ENCODE results near the gene EPHA8. TPM values are rescaled to one million over a fixed set of nuclear protein-coding genes. Genes with fewer than 3 reads are reported as not detected.

The EPHA8 gene
- polyA plus RNA-seq, 6 donors from 2014 or later, result not detected

- H3K27me3 Mint-ChIP-seq, result peaks cover 41 to 76% (median 69%) of the 10 kb centered on the region in 3 donors
- peaks cover 0 to 1% (median 0%) of the 10 kb centered on the region in 7 donors for H3K9me3 Mint-ChIP-seq
- peaks cover 0 to 7% of the 10 kb centered on the region in 2 donors for H3K36me3 Mint-ChIP-seq
- peak overlapping the region in 6 of 8 donors; percentile 22 to 85 (median 54) for H3K4me3 Mint-ChIP-seq
- H3K27ac Mint-ChIP-seq, result no peak overlapping the region
- H3K4me1 Mint-ChIP-seq, result peaks cover 4 to 8% (median 6%) of the 10 kb centered on the region in 3 donors
- ATAC-seq (ENCODE audit: low read depth in 2 of 2) (no peak), DNase-seq (no peak)
Observed at GRCh38 chr1:22563671-22564602, 648 bp downstream of the EPHA8 start.

DNA sequence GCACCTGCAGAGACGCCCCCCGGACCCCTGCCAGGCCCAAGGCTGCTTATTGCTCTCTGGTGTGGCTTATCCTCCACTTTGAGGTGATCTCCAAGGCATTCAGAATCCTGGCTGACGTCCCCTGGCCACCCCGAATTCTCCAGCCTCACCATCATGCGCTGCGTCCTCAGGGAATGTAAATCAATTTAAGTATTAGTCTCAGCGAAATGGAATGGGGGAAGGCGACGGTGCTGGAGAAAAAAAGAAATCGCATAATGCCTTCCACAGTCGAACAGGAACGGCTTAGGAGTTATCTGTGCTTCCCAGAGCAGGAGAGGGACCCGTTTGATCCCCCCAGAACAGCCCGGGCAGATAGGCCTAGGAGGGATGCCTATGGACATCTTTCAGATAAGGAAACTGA, 2.9 kb downstream of the EPHA8 start:
- Mint-ChIP-seq H3K36me3 (peaks cover 0 to 7% of the 10 kb centered on the region in 2 donors), H3K9me3 (peaks cover 0 to 1% (median 0%) of the 10 kb centered on the region in 7 donors), H3K27me3 (peaks cover 20 to 57% (median 48%) of the 10 kb centered on the region in 3 donors), H3K27ac (no peak overlapping the region), H3K4me1 (peaks cover 4 to 8% (median 6%) of the 10 kb centered on the region in 3 donors), H3K4me3 (no peak overlapping the region)
- no peak for DNase-seq
- ATAC-seq (ENCODE audit: low read depth in 2 of 2), result no peak

DNA sequence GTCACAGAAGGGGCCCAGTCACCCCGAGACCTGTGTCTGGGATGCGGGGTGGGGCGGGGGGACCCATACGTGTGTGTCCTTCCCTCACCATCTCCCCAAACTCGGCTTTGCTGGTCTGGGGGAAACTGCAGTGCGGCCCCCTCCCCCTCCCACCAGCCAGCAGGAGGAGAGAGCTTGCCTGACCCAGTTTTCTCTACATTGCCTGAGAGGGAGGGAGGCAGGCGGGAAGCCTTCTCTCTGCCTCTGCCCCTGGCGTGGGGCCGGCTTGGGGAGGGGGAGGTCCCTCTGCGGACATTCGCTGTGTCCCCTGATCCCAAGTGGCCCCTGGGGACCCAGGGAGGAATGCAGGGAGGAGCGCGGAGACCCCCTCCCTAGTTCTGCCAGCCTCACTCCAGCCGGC, 3.9 kb downstream of the EPHA8 start:
- peaks cover 4 to 8% (median 6%) of the 10 kb centered on the region in 3 donors for H3K4me1 Mint-ChIP-seq
- peaks cover 11 to 48% (median 40%) of the 10 kb centered on the region in 3 donors for H3K27me3 Mint-ChIP-seq
- H3K36me3 Mint-ChIP-seq, result peaks cover 0 to 7% of the 10 kb centered on the region in 2 donors
- H3K9me3 Mint-ChIP-seq, result peaks cover 0 to 1% (median 0%) of the 10 kb centered on the region in 7 donors
- no peak overlapping the region for H3K4me3 Mint-ChIP-seq
- ATAC-seq (ENCODE audit: low read depth in 2 of 2) (no peak), DNase-seq (no peak)
- no peak overlapping the region for H3K27ac Mint-ChIP-seq

DNA sequence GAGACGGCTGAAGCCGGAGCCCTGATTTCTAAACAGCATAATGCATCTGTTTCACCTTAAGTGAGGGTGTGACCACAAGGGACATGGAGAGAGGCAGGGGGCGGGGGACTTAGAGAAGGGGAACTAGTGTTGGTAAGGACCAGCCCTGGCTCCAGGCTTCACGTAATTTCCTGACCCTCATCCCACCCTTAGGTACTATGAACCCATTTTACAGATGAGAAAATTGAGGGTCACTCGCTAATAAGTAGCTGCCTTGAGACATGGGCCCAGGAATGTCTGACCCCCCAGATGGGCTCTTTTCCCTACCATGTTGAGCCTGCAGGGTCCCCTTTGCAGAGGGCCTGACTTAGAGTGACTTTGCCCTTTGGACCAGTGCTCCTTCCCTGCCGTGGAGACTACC, 4.7 kb downstream of the EPHA8 start:
- H3K27me3 Mint-ChIP-seq, result peaks cover 5 to 46% (median 39%) of the 10 kb centered on the region in 3 donors
- ATAC-seq (ENCODE audit: low read depth in 2 of 2), result no peak

GRCh38 chr1:22569269-22569668, 6.0 kb downstream of the EPHA8 start:
- Mint-ChIP-seq H3K4me3 (no peak overlapping the region), H3K36me3 (peaks cover 0 to 7% of the 10 kb centered on the region in 2 donors), H3K27me3 (peaks cover 5 to 40% (median 34%) of the 10 kb centered on the region in 3 donors), H3K4me1 (peaks cover 0 to 8% (median 0%) of the 10 kb centered on the region in 3 donors), H3K9me3 (no peaks in the 10 kb centered on the region), H3K27ac (no peak overlapping the region)
- DNase-seq, result no peak
- no peak for ATAC-seq (ENCODE audit: low read depth in 2 of 2)

More for the DNA sequence above, 4.7 kb downstream of the EPHA8 start:
- H3K27ac Mint-ChIP-seq, result no peak overlapping the region
- H3K9me3 Mint-ChIP-seq, result peaks cover 0 to 1% (median 0%) of the 10 kb centered on the region in 7 donors
- peaks cover 5 to 8% (median 6%) of the 10 kb centered on the region in 3 donors for H3K4me1 Mint-ChIP-seq
- H3K36me3 Mint-ChIP-seq, result peaks cover 0 to 7% of the 10 kb centered on the region in 2 donors
- no peak for DNase-seq
- H3K4me3 Mint-ChIP-seq, result no peak overlapping the region

DNA sequence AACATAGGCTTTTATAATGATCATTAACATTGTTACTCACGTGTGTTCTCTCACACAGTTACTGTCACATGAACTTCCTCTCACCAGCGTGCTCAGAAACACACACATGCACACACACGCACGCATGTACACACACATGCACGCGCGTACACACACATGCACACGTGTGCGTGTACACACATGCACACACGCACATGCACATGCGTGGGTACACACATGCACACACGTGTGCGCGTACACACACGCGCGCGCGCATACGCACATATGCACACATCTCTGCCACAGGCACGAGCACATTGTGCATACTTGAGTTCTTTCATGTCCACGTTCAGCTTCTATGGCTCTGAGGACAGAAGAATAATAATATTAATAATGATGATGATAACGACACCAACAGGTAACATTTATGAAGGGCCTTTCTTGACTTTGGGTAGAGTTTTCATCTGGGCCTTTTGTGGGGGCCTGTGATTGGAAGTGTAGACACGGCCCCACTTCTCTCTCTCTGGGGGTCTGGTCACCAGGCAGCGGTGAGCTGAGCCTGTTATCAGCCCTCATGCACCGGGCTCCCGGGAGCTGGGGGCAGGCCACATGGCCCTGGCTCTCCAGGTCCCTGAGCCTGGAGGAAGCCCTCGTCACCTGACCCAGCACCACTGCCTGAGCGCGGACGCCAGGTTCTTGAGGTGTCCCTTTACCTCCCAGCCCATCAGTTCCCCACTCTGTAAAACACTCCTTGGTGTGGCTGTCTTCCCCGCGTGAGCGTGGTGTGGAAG, 7.0 kb downstream of the EPHA8 start:
- Mint-ChIP-seq H3K4me3 (no peak overlapping the region), H3K27me3 (peaks cover 0 to 33% (median 27%) of the 10 kb centered on the region in 3 donors), H3K27ac (no peak overlapping the region)

GRCh38 chr1:22572818-22573217, 9.5 kb downstream of the EPHA8 start:
- Mint-ChIP-seq H3K4me3 (no peak overlapping the region), H3K9me3 (peaks cover 0 to 4% (median 0%) of the 10 kb centered on the region in 7 donors), H3K27me3 (peaks cover 0 to 24% (median 21%) of the 10 kb centered on the region in 3 donors), H3K36me3 (no peaks in the 10 kb centered on the region), H3K27ac (no peak overlapping the region), H3K4me1 (peaks cover 0 to 4% (median 0%) of the 10 kb centered on the region in 3 donors)
- DNase-seq, result no peak
- no peak for ATAC-seq (ENCODE audit: low read depth in 2 of 2)

More for the DNA sequence above, 7.0 kb downstream of the EPHA8 start:
- Mint-ChIP-seq H3K4me1 (peaks cover 0 to 4% (median 0%) of the 10 kb centered on the region in 3 donors), H3K36me3 (no peaks in the 10 kb centered on the region), H3K9me3 (no peaks in the 10 kb centered on the region)
- ATAC-seq (ENCODE audit: low read depth in 2 of 2), result no peak
- DNase-seq, result no peak

DNA sequence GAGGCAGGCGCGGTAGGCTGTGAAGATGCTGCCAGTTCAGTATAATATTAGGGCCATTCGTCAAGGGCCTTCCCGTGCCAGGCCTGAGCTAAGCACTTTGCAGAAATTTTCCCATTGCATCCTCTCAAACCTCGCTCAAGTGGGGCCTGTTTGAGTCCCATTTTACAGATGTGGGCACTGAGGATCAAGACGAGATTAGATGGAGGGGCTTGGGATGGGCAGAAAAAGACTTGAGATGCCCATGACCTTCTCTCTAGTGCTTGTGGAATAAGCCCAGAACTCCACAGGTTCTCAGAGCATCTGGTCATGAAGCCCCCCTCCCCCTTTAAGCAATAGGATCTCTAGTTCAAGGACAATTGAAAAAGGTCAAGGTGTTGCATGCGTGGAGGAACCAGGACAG, 9.9 kb downstream of the EPHA8 start:
- peaks cover 0 to 24% (median 21%) of the 10 kb centered on the region in 3 donors for H3K27me3 Mint-ChIP-seq
- peaks cover 0 to 4% (median 0%) of the 10 kb centered on the region in 3 donors for H3K4me1 Mint-ChIP-seq
- peaks cover 0 to 5% (median 0%) of the 10 kb centered on the region in 7 donors for H3K9me3 Mint-ChIP-seq
- H3K27ac Mint-ChIP-seq, result no peak overlapping the region
- no peak for DNase-seq
- H3K36me3 Mint-ChIP-seq, result no peaks in the 10 kb centered on the region
- ATAC-seq (ENCODE audit: low read depth in 2 of 2), result no peak
- H3K4me3 Mint-ChIP-seq, result no peak overlapping the region

DNA sequence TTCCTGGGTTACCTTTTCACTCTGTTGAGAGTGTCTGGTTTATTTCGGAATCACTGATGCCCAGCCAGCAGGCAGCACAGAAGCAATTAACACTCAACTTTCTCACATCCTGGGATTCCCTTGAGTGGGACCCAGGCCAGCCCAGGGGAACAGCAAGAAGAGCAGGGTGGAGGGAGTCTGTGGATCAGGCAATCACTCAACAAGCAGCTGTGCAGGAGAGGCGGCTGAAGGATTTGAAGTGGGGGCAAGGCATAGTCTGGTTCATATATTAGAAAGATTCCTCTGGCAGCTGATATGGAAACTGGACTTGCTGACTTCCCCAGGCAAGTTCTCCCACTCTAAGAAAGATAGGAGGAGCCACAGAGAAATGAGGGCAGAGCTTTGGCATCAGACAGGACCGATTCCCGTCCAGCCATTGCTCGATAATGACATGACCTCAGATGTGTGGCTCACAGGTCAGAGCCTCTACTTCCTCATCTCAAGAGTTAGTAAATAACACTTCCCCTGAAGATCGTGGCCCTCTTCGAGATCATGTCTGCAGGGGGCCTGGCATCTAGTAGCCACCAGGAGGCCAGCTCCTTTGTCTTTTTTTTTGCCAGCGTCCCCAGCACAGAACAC, 12.4 kb downstream of the EPHA8 start:
- Mint-ChIP-seq H3K4me1 (peaks cover 0 to 4% (median 0%) of the 10 kb centered on the region in 3 donors), H3K9me3 (peaks cover 0 to 9% (median 2%) of the 10 kb centered on the region in 7 donors), H3K36me3 (no peaks in the 10 kb centered on the region), H3K4me3 (no peak overlapping the region), H3K27ac (peak overlapping the region in 1 of 6 donors; percentile 63), H3K27me3 (peaks cover 0 to 18% (median 13%) of the 10 kb centered on the region in 3 donors)
- ATAC-seq (ENCODE audit: low read depth in 2 of 2), result no peak
- DNase-seq, result no peak

DNA sequence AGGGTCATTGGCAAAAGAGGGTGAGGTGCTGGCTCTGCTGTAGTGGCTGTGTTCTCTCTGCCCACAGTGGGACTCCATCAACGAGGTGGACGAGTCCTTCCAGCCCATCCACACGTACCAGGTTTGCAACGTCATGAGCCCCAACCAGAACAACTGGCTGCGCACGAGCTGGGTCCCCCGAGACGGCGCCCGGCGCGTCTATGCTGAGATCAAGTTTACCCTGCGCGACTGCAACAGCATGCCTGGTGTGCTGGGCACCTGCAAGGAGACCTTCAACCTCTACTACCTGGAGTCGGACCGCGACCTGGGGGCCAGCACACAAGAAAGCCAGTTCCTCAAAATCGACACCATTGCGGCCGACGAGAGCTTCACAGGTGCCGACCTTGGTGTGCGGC, 12.9 kb downstream of the EPHA8 start:
- ATAC-seq (ENCODE audit: low read depth in 2 of 2) (no peak), DNase-seq (no peak)
- Mint-ChIP-seq H3K4me1 (peaks cover 0 to 4% (median 0%) of the 10 kb centered on the region in 3 donors), H3K4me3 (no peak overlapping the region), H3K36me3 (no peaks in the 10 kb centered on the region), H3K9me3 (peaks cover 0 to 9% (median 2%) of the 10 kb centered on the region in 7 donors), H3K27me3 (peaks cover 0 to 18% (median 13%) of the 10 kb centered on the region in 3 donors), H3K27ac (no peak overlapping the region)

- ATAC-seq (ENCODE audit: low read depth in 2 of 2), result no peak
- no peak for DNase-seq
- Mint-ChIP-seq H3K36me3 (no peaks in the 10 kb centered on the region), H3K4me1 (peaks cover 0 to 4% (median 0%) of the 10 kb centered on the region in 3 donors), H3K9me3 (peaks cover 0 to 9% (median 2%) of the 10 kb centered on the region in 7 donors), H3K4me3 (no peak overlapping the region), H3K27ac (no peak overlapping the region), H3K27me3 (peaks cover 0 to 18% (median 13%) of the 10 kb centered on the region in 3 donors)
Observed at GRCh38 chr1:22576617-22577016, 13.3 kb downstream of the EPHA8 start.

DNA sequence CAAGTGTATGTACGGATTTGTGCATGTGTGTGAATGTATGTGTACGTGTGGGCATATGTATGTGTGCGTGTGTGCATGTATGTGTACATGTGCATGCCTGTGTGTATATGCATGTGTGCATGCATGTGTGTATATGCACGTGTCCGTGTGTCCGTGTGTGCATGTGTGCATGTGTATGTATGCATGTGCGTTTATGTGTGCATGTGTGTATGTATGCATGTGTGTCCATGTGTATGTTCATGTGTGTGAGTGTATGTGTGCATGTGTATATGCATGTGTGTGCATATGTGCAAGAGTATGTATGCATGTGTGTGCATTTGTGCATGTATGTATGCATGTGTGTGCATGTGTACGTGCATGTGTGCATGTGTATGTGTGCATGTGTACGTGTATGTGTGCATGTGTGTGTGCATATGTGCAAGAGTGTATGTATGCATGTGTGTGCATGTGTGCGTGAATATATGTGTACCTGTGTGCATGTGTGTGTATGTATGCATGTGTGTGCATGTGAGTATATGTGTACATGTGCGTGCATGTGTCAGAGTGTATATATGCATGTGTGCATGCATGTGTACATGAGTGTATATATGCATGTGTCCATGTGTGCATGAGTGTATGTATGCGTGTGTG, 15.6 kb downstream of the EPHA8 start:
- Mint-ChIP-seq H3K4me3 (no peak overlapping the region), H3K27me3 (peaks cover 0 to 8% (median 7%) of the 10 kb centered on the region in 3 donors), H3K4me1 (no peaks in the 10 kb centered on the region), H3K9me3 (peaks cover 0 to 9% (median 2%) of the 10 kb centered on the region in 7 donors), H3K27ac (no peak overlapping the region), H3K36me3 (no peaks in the 10 kb centered on the region)
- DNase-seq, result no peak
- no peak for ATAC-seq (ENCODE audit: low read depth in 2 of 2)
